Progenitor cell of endocrine pancreas (in vitro differentiated cells): ENCODE measurements around the gene STK32B. TPM values are rescaled to one million over a fixed set of nuclear protein-coding genes. Genes with fewer than 3 reads are reported as not detected.

ENCODE experiments used
- DNase-seq: peaks from one replicate; pipeline ENCODE4 v3.0.0; 2021; ENCODE audit warnings: low spot score; ENCODE audit not compliant: unreplicated experiment
- H3K27ac Mint-ChIP-seq: 2 replicates; pipeline ENCODE4 v1.8.0; 2021; ENCODE audit warnings: mild to moderate bottlenecking, moderate library complexity, mixed read lengths
- H3K27me3 Mint-ChIP-seq: 2 replicates; pipeline ENCODE4 v1.8.0; 2021; ENCODE audit warnings: mixed read lengths
- H3K36me3 Mint-ChIP-seq: 2 replicates; pipeline ENCODE4 v1.8.0; 2022; ENCODE audit warnings: mixed read lengths; ENCODE audit not compliant: insufficient read depth
- H3K4me1 Mint-ChIP-seq: 2 replicates; pipeline ENCODE4 v1.8.0; 2021; ENCODE audit warnings: low read depth, mixed read lengths
- H3K4me3 Mint-ChIP-seq: 2 replicates; pipeline ENCODE4 v1.8.0; 2021; ENCODE audit warnings: low read depth, mild to moderate bottlenecking, moderate library complexity, mixed read lengths
- H3K9me3 Mint-ChIP-seq: 2 replicates; pipeline ENCODE4 v1.8.0; 2021; ENCODE audit warnings: low read depth, mixed read lengths
- CTCF ChIP-seq: fragments of 200-600 bp; sonication (generic); IDR thresholded peaks from one replicate; pipeline ENCODE4 v1.5.0; 2021; ENCODE audit warnings: antibody characterized with exemption, mild to moderate bottlenecking; ENCODE audit not compliant: unreplicated experiment
- total RNA-seq: library from RNA; stranded (reverse); gene quantifications from 2 replicates; pipeline ENCODE4 v1.2.1, GENCODE V29; 2021

Gene STK32B
- total RNA-seq, 1 donor from 2014 or later = 0.36 TPM

- H3K36me3 Mint-ChIP-seq = no peaks in the 10 kb centered on the region
- peaks cover 54% of the 10 kb centered on the region for H3K27me3 Mint-ChIP-seq
- no peak overlapping the region for H3K4me3 Mint-ChIP-seq
- no peak for DNase-seq
- no peaks in the 10 kb centered on the region for H3K9me3 Mint-ChIP-seq
- no peak overlapping the region for H3K27ac Mint-ChIP-seq
- H3K4me1 Mint-ChIP-seq = peaks cover 7% of the 10 kb centered on the region
- no peak for TF ChIP-seq CTCF
These were observed 41.5 kb upstream of the STK32B start for GRCh38 chr4:5009796-5010195.

DNA sequence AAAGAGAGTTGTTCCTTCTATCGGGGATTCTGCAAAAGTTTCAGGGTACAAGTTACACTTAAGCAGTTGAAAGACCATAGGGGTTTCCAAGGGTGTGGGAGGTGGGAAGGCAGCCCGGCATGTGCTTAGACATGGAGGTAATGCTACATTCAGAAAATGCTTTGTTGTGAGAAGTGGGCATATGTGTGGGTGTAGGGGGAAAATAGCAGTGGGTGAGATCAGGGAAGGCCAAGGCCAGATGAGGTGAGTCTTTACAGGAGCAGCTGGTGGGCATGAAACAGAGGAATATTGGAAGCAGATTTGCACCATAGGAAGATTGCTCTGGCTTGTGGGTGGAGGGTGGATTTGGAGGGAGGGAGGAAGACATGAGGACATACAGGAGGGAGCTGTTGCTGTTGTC lies 40.3 kb upstream of the STK32B start:
- DNase-seq = no peak
- TF ChIP-seq CTCF = no peak
- H3K9me3 Mint-ChIP-seq = no peaks in the 10 kb centered on the region
- H3K27me3 Mint-ChIP-seq = peaks cover 51% of the 10 kb centered on the region
- H3K4me1 Mint-ChIP-seq = peaks cover 7% of the 10 kb centered on the region
- H3K36me3 Mint-ChIP-seq = no peaks in the 10 kb centered on the region
- H3K4me3 Mint-ChIP-seq = no peak overlapping the region
- no peak overlapping the region for H3K27ac Mint-ChIP-seq

DNA sequence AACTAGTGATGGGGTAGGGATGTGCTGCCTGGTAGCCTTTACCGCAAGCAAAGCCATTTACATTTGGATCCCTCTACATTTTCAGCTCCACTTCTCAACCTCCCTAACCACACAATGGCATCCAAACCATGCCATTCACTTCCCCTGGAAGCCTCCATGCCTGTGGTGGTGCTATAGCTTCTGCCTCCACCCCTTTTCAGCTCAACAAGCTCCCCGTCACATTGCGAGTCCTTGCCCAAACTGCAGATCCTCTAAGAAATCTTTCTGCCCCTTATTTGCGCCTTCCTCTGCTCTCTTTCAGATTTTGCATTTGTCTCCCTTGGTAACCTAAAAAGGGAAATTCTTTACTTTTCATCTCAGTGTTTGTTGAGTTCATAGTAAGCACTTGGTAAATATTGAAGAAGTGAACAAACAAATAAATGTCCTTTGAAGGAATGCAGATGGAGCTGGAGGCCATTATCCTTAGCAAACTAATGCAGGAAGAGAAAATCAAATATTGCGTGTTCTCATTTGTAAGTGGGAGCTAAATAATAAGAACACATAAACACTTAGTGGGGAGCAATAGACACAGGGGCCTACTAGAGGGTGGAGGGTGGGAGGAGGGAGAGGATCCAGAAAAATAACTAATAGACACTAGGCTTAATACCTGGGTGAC lies 38.9 kb upstream of the STK32B start:
- DNase-seq = no peak
- H3K9me3 Mint-ChIP-seq = no peaks in the 10 kb centered on the region

DNA sequence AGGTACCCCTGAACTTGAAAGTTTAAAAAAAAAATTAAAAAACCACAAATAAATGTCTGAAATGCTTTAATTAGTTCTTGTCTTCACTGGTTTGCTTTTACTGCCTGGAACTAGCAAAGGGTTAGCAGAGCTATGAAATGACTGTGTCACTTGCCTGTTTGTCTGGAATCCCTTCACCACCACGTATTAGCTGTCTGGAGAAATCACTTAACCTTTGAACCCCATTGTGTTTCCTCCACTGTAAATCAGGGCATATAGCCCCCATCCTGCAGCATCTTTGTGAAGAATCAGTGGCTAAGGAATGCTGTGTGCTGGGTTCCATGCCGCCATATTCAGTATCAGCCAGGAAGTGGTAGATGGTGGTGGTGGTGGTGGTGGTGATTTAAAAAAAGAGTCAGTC lies 38.3 kb upstream of the STK32B start:
- H3K4me1 Mint-ChIP-seq = peaks cover 7% of the 10 kb centered on the region
- no peak for DNase-seq
- no peak overlapping the region for H3K4me3 Mint-ChIP-seq
- H3K27me3 Mint-ChIP-seq = peaks cover 52% of the 10 kb centered on the region
- H3K9me3 Mint-ChIP-seq = no peaks in the 10 kb centered on the region
- H3K36me3 Mint-ChIP-seq = no peaks in the 10 kb centered on the region
- no peak overlapping the region for H3K27ac Mint-ChIP-seq
- no peak for TF ChIP-seq CTCF

More for the DNA sequence above, 38.9 kb upstream of the STK32B start:
- Mint-ChIP-seq H3K27me3 (peaks cover 49% of the 10 kb centered on the region), H3K4me1 (peaks cover 7% of the 10 kb centered on the region), H3K4me3 (no peak overlapping the region), H3K36me3 (no peaks in the 10 kb centered on the region), H3K27ac (no peak overlapping the region)
- no peak for TF ChIP-seq CTCF

GRCh38 chr4:5014007-5014682 lies 37.1 kb upstream of the STK32B start:
- TF ChIP-seq CTCF = no peak
- no peak overlapping the region for H3K27ac Mint-ChIP-seq
- no peaks in the 10 kb centered on the region for H3K36me3 Mint-ChIP-seq
- H3K4me3 Mint-ChIP-seq = no peak overlapping the region
- H3K4me1 Mint-ChIP-seq = peaks cover 12% of the 10 kb centered on the region
- H3K27me3 Mint-ChIP-seq = peaks cover 56% of the 10 kb centered on the region
- H3K9me3 Mint-ChIP-seq = no peaks in the 10 kb centered on the region
- DNase-seq = no peak
